Limb (tissue), 2 donors: ENCODE measurements around the gene SCN10A.
A peak's percentile ranks its signal among the peaks of the same experiment; 100 is the strongest.

Experiments used
- DNase-seq, 2 donors: peaks; one replicate each; pipeline ENCODE4 v3.0.0-alpha.2; 2016; ENCODE audit errors: extremely low spot score in 2 of 2

The SCN10A gene

GRCh38 chr3:38782148-38782547 is 33.9 kb downstream of the SCN10A start:
- DNase-seq = no peak

- DNase-seq = no peak
Observed at GRCh38 chr3:38773528-38773927, 42.5 kb downstream of the SCN10A start.

DNA sequence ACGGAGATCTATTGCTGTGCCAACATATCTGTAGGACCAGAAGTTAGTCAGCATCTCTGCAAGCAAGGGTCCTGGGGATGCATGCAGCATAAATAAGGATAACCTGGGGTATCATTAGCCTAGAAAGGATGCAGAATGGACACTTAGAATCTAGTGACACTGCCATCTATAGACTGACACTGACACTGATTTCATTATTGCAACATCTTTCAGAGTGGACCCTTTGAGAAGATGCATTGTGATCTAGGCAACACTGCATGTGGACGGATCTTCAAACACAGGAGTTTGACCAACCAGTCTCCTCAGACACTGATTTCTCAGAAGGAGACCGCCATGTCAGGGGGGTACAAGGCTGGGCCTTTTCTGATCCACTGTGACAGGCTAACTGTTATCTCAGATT is 52.4 kb downstream of the SCN10A start:
- DNase-seq = no peak

DNA sequence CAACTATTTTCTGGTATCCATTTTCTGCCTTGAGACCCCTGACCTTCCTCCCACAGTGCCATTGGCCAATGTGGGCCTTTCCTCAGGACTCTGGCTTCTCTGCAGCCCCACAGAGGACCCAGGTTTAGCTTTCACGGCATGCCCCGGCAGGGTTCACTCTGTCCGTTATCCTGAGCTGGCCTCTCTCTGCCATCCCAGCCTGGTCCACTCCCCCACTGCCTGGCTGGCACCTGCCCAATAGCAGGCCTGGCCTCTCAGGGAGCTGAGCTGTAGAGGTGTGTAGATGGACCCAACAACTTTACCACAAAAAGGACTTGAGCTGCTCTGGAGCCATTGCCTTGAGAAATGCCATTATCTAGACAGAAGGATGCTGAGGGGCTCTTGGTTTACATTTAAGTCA is 57.5 kb downstream of the SCN10A start:
- no peak for DNase-seq

- DNase-seq = no peak
Observed at GRCh38 chr3:38757721-38758120, 58.3 kb downstream of the SCN10A start.

GRCh38 chr3:38756892-38757291 is 59.1 kb downstream of the SCN10A start:
- DNase-seq = no peak

DNA sequence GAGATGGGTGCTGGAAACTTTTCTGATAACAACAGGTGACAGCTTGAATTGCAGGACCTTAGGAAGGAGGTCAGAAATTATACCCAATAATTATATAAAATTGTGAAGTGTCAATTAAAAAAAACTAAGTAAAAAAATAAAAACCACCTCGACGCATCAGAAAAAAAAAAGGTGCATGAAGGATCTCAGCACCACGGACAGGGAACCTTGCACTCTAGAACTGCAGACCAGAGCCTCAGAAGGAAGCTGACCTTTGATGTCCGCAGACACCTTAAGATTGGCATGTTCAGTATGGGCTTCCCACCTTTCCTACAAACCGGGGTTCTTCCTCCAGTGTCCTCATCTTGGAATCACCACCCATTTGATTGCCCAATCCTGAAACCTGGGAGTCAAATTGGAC is 60.9 kb downstream of the SCN10A start:
- DNase-seq = no peak

DNA sequence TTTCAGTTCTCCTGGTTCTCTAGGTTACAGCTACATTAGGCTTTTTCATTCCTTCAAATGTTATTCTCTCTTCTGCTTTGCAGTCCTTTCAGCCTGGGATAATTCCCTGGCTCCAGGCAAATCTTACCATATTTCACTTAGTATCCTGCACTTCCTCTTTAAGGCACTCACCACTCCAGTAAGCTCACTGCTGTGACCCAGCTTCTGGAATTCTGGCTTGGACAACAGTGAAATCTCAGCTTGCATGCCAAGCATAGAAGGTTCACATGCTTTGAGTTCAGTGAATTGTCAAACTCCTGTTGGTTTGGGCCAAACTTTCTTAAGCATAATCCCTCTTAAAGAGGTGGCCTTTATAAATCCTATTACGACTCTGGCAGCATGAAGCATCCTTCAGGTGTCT is 69.4 kb downstream of the SCN10A start:
- no peak for DNase-seq

- no peak for DNase-seq
Observed at GRCh38 chr3:38743043-38743442, 73.0 kb downstream of the SCN10A start.

- no peak for DNase-seq
Observed at GRCh38 chr3:38742550-38742949, 73.5 kb downstream of the SCN10A start.

DNA sequence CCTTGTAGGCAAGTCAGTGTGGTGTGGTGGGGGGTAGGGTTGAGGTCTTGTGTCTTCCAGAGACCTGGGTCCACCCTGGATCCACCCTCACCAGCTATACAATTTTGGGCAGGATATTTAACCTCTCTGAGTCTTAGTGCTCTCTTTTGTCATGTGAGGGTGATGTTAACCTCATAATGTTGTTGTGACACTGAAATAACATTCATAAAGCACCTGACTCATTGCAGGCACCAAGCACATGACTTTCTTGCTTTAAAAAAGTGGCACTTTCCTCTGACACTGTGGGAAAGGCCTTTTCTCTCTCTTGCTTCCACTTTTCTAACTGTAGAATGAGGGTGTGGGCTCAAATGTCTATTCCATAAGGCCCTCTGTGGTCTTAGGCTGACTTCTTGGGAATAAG is 75.5 kb downstream of the SCN10A start:
- no peak for DNase-seq

- no peak for DNase-seq
Observed at GRCh38 chr3:38739931-38740330, 76.1 kb downstream of the SCN10A start.

DNA sequence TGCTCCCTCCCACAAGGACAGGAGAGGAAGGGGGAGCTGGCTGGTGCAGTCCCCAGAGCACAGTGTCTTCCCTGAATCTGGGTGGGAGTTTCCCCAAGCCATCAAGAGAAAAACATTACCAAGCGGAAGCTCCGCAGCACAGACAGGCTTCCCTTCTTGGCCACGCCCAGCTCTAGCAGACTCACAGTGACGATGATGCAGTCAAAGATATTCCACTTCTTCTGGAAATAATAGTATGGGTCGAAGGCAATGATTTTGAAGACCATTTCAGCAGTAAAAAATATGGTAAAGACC is 76.7 kb downstream of the SCN10A start:
- no peak for DNase-seq

GRCh38 chr3:38738630-38739395 is 77.2 kb downstream of the SCN10A start:
- DNase-seq = no peak

DNA sequence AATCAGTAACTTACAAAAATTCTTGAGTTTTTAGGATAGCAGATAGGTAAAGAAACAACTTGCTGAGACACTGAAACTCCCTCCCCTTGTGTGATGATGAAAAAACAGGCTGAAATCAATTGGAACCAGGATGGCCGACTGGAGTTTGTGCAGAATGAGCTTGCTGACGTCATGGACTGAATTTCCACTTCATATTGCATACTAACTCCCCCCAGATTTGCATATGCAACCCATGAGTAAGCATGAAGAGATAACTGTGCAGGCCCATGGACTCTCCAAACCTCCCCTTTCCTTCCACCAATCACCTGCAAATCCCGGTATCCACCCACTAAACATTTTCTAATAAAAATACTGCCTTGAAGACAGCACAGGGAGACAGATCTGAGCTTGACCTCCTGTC is 84.5 kb downstream of the SCN10A start:
- no peak for DNase-seq

DNA sequence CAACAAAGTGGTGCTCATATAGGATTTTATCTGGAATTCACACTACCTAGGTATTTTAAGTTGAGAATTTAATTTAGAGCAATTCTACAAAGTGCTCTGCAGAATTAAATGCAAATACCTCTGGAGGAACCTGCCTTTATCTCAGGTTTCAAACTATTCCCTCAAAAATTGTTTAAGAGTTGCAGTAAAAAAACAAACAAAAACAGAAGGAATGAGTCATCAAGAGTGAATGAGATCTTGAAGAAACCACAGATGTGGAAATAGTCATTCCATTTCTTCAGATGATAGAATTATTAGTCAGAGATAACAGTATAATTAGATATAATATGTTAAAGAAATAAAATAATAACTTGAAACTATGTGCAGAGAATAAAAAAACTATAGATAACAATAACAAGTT is 85.7 kb downstream of the SCN10A start:
- DNase-seq = no peak

GRCh38 chr3:38728008-38728407 is 88.0 kb downstream of the SCN10A start:
- no peak for DNase-seq

DNA sequence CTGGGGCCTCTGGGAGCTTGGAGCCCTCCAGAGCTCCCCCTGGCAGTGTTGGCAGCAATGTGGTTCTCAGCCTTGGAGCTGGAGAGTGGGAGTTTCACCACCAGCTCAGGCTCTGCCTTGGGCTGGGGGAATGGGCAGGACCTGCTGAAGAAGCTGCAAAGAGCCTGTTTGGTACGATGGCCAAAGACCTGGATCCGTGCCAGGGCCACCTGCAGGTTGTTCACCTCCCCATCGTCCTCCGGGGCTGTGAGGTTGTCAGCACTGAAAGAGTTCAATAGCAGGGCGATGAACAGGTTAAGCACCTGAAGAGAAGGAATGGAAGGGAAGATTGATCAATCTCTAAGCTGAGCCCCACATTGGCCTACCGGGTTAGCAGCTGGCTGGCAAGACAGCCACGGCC is 89.3 kb downstream of the SCN10A start:
- DNase-seq = no peak

DNA sequence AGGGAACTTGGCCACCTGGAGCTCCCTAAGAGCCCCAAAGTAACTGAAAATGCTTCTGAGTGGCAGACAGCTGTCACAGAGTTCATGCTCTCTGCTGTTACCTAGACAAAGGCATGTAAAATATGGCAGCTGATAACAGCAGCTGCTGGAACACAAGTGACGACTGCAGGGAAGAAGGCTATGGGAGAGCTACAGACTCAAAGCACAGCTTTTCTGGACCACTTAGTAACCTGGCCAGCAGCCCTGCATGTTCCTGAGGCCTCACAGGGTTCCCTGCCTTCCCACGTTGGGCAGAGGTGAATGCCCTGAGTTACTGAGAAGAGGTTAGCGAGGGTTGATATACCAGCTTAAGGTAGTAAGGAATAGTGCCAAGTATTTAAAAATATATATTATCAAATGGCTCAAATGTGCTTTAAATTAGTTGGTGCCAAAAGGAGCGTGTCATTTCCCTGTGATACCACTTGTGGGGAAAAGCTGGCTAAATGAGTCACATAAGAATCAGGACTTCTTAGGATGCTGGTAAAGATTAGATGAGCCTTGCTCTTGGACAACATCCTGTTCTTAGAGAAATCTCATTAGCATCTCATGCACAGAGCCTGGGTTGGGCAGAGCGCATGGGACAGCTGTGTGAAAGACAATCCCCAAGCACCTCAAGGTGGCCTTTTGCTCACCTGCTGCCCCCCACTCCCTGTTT is 90.1 kb downstream of the SCN10A start:
- peak in 1 of 2 donors; percentile 7 for DNase-seq

DNA sequence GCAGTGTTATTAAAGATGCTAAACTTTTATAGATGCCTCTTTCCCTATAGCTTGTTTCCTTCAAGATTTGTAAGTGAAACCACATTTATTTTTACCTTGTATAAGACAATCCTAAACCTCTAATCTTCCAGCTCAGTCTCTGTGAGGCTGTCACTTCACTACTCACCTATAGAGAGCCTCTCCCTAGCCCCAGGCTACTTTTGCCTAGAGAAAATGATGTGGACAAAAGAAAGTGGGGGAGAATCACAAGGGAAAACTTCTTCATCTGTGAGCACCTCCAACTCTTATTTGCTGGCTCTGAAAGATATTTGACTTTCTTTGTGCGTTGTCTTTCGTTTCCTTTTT is 91.7 kb downstream of the SCN10A start:
- DNase-seq = no peak

- no peak for DNase-seq
Observed at GRCh38 chr3:38723569-38724391, 92.2 kb downstream of the SCN10A start.

- DNase-seq = no peak
Observed at GRCh38 chr3:38722781-38723568, 93.0 kb downstream of the SCN10A start.
